Psoas muscle (tissue), 8 donors: Measurements from ENCODE around the gene ADAMTS4. TPM values are rescaled to one million over a fixed set of nuclear protein-coding genes. Genes with fewer than 3 reads are reported as not detected.

ENCODE experiments used
- ATAC-seq, 4 donors: fragments of 200-7000 bp; cut with Tn5 transposase; one replicate each; pipeline ENCODE4 v1.9.1; 2020; ENCODE audit warnings: moderate library complexity in 3 of 4, mild to moderate bottlenecking in 2 of 4
- DNase-seq, 2 donors: peaks; one replicate each; pipeline ENCODE4 v3.0.0-alpha.2; 2020
- H3K27ac ChIP-seq: fragments of 200-600 bp; one replicate; pipeline ENCODE4 v1.8.0; 2022
- H3K27me3 ChIP-seq, 3 donors: fragments of 200-600 bp in 1 of 3; one replicate each; pipeline versions ENCODE4 v1.6.1 to v1.8.0; 2013 to 2022; ENCODE audit warnings: low read length in 2 of 3, mild to moderate bottlenecking in 2 of 3, moderate library complexity in 1 of 3; ENCODE audit not compliant: insufficient read depth in 3 of 3
- H3K36me3 ChIP-seq, 2 donors: fragments of 200-600 bp in 1 of 2; one replicate each; pipeline versions ENCODE4 v1.6.1 to v1.8.0; 2013 to 2022; ENCODE audit warnings: low read depth in 1 of 2, mild to moderate bottlenecking in 1 of 2, moderate library complexity in 1 of 2; ENCODE audit not compliant: insufficient read depth in 1 of 2
- H3K4me1 ChIP-seq: fragments of 200-600 bp; one replicate; pipeline ENCODE4 v1.8.0; 2022
- H3K4me3 ChIP-seq: fragments of 200-600 bp; one replicate; pipeline ENCODE4 v1.8.0; 2022; ENCODE audit warnings: mild to moderate bottlenecking
- H3K9me3 ChIP-seq: fragments of 200-600 bp; one replicate; pipeline ENCODE4 v1.8.0; 2022
- CTCF ChIP-seq: fragments of 200-600 bp; IDR thresholded peaks from one replicate; pipeline ENCODE4 v1.8.0; 2022; ENCODE audit warnings: antibody characterized with exemption
- WGBS, 3 donors: extraction: QIAGEN DNeasy Blood & Tissue Kit; methylation state at CpG; one replicate each; pipeline versions ENCODE4 v1.1.6 to v1.1.7; 2013; 5-methylcytosine and 5-hydroxymethylcytosine counted together
- intact Hi-C, 2 donors: fragments of 100-400 bp; cut with DNase I; formaldehyde crosslinking; loops; one replicate each; pipeline versions ENCODE4 v1.11.0 to v1.14.2; 2022
- polyA plus RNA-seq, 3 donors: library from polyadenylated mRNA; stranded (reverse); fragments of 200-250 nt; gene quantifications; one replicate each; pipeline ENCODE4 v1.2.3, GENCODE V29; 2013
- total RNA-seq, 4 donors: library from RNA; stranded (reverse); fragmentation: NEBNext Ultra II Directional in 2 of 4; extraction: Animal tissue kit (Norgen Biotek cat#: 25700) in 2 of 4; gene quantifications; one replicate each; pipeline versions ENCODE4 v1.2.1 to v1.2.4, GENCODE V29; 2021 to 2023
- donor health status: healthy with polysubstance abuse.
- donor health status: DM: no; HTN: no; CAD: no; lungs with moderate emphysema.
- donor health status: Bipolar disorder and iron deficiency.
- donor health status: healthy.
- donor health status: DM: yes; HTN: yes; CAD: no.
- donor health status: DM: no; HTN: no; CAD: no.
- donor health status: DM: no; HTN: no; CAD: no.
- donor health status: DM: yes; HTN: yes; CAD: no.

ADAMTS4 gene
- total and polyA plus RNA-seq, 7 donors, result 0.88 to 8.9 (median 1.3) TPM

- ATAC-seq (peak in 2 of 4 donors; percentile 21 to 31), DNase-seq (no peak)
- intact Hi-C loops, result loop anchor here in 1 of 2 donors (5.0 kb wide), 1 partner anchor 106 kb away; the partner anchor contains the start of gene USF1
- TF ChIP-seq CTCF, result no peak
- Histone ChIP-seq H3K36me3 (peaks cover 0 to 16% of the 10 kb centered on the region in 2 donors), H3K4me1 (peaks cover 3% of the 10 kb centered on the region), H3K4me3 (peak overlapping the region; percentile 83), H3K9me3 (no peaks in the 10 kb centered on the region), H3K27ac (peak overlapping the region; percentile 96), H3K27me3 (no peaks in the 10 kb centered on the region)
- 22 to 25% (median 24%) methylated on average over 9 of the region's 9 CpGs for WGBS, 3 donors
Measured at GRCh38 chr1:161153176-161153575, 45.7 kb downstream of the ADAMTS4 start.

GRCh38 chr1:161145832-161146231, 53.0 kb downstream of the ADAMTS4 start:
- Histone ChIP-seq H3K4me1 (no peaks in the 10 kb centered on the region), H3K27ac (no peak overlapping the region), H3K9me3 (no peaks in the 10 kb centered on the region), H3K4me3 (no peak overlapping the region), H3K27me3 (no peaks in the 10 kb centered on the region), H3K36me3 (no peaks in the 10 kb centered on the region)
- WGBS, 3 donors, result 79 to 87% (median 84%) methylated on average over 3 of the region's 3 CpGs
- intact Hi-C loops, result no loop called here
- no peak for TF ChIP-seq CTCF
- DNase-seq (no peak), ATAC-seq (no peak)

DNA sequence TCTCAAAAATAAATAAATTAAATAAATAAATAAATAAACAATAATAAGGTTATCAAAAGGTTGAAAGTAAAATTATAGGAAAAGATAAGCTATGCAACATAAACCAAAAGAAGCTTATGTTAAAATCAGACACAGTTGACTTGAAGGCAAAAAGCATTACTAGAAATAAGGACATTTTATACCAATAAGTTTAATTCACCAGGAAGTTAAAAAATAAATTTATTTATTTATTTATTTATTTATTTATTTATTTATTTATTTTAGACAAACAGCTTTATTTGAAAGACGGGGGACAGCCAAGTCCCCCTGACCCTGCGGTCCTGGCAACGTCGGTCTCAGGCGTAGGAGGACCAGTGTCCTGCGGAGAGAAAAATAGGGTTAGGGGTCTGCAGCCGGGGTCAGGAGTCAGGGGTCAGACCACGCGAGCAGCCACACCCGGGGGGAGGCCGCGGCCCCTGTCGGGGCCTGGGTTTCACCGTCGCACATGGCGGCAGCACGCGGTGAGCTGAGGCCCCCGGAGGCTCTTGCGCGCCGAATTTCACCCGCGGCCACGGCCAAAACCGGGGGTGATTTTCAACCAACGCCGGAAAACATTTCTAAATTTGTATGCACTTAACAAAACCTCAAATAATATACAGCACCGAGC, 58.0 kb downstream of the ADAMTS4 start:
- Histone ChIP-seq H3K9me3 (no peaks in the 10 kb centered on the region), H3K4me1 (peaks cover 13% of the 10 kb centered on the region), H3K36me3 (no peaks in the 10 kb centered on the region), H3K4me3 (no peak overlapping the region), H3K27me3 (no peaks in the 10 kb centered on the region), H3K27ac (no peak overlapping the region)
- DNase-seq (no peak), ATAC-seq (no peak)
- 95 to 96% (median 96%) methylated on average over 29 of the region's 29 CpGs for WGBS, 3 donors
- intact Hi-C loops, result no loop called here
- no peak for TF ChIP-seq CTCF

DNA sequence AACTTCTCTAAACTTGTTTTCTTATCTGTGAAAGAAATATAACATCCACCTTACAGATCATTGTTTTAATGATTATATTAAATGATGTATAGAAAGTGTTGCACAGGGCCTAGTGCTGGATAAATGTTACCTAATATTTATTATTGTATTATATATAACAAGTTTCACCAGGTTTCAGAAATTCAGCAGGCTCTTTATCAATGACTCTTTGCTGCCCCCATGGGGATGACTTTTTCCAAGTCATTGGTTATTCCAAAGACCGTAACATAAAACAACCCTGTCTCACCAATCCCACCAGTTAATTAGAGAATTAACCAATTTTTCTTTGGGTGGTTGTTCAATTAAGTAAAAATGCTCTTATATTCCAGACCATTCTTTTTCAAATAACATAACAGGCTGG, 59.1 kb downstream of the ADAMTS4 start:
- TF ChIP-seq CTCF, result peak; percentile 56
- Histone ChIP-seq H3K4me3 (no peak overlapping the region), H3K27ac (no peak overlapping the region), H3K9me3 (no peaks in the 10 kb centered on the region), H3K4me1 (peaks cover 13% of the 10 kb centered on the region), H3K36me3 (no peaks in the 10 kb centered on the region), H3K27me3 (no peaks in the 10 kb centered on the region)
- DNase-seq, result no peak
- WGBS, 3 donors, result 31 to 58% (median 34%) methylated on average over 1 of the region's 1 CpG
- intact Hi-C loops, result loop anchor here in 1 of 2 donors (5.0 kb wide), 2 partner anchors 67 to 142 kb away; no protein-coding TSS in a partner anchor
- peak in 2 of 4 donors; percentile 47 to 63 for ATAC-seq

DNA sequence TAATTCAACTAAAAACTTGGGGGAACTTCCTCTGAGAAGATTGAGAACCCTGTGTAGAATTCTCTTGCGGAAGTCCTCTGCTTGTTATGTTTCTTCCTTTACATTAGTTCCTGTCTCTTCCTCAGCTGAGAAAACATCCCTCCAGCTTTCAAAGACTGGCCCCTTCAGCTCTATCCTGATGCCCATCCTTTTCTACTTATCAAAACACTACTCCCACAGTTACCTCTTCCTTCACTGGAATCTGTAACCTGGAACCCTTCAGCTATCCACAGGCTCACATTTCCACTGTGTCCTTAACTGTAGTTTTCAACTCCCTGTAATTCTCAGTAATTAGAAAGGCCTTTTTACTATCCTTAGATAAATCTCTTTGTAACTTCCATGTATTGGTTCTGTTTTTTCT, 60.4 kb downstream of the ADAMTS4 start:
- 81 to 83% (median 83%) methylated on average over 1 of the region's 1 CpG for WGBS, 3 donors
- DNase-seq, result no peak

More for the DNA sequence above, 60.4 kb downstream of the ADAMTS4 start:
- Histone ChIP-seq H3K4me1 (peaks cover 23% of the 10 kb centered on the region), H3K27ac (no peak overlapping the region), H3K9me3 (no peaks in the 10 kb centered on the region), H3K4me3 (no peak overlapping the region), H3K27me3 (no peaks in the 10 kb centered on the region), H3K36me3 (no peaks in the 10 kb centered on the region)
- intact Hi-C loops, result loop anchor here in 1 of 2 donors (5.0 kb wide), 2 partner anchors 66 to 141 kb away; no protein-coding TSS in a partner anchor
- no peak for TF ChIP-seq CTCF
- no peak for ATAC-seq
